RWPE2 (cell line): ENCODE results near the gene ASIC3.

ENCODE experiments used
- ATAC-seq: fragments of 200-7000 bp; cut with Tn5 transposase; 3 replicates; pipeline ENCODE4 v1.9.1; 2021; ENCODE audit warnings: low read depth
- DNase-seq: peaks from one replicate; pipeline ENCODE4 v3.0.0-alpha.2; 2020; ENCODE audit warnings: low spot score
- H3K27ac ChIP-seq: fragments of 450-650 bp; 2 replicates; pipeline ENCODE4 v1.5.1; 2017; ENCODE audit warnings: mild to moderate bottlenecking; ENCODE audit not compliant: poor library complexity, severe bottlenecking
- H3K27me3 ChIP-seq: fragments of 250-450 bp; sonication (Bioruptor Pico); 2 replicates; pipeline ENCODE4 v1.5.1; 2021; ENCODE audit warnings: mild to moderate bottlenecking, moderate library complexity; ENCODE audit not compliant: insufficient read depth, poor library complexity, severe bottlenecking
- H3K36me3 ChIP-seq: fragments of 250-450 bp; sonication (Bioruptor Pico); 2 replicates; pipeline ENCODE4 v1.5.1; 2020; ENCODE audit warnings: low read depth, mild to moderate bottlenecking, moderate library complexity
- H3K4me1 ChIP-seq: fragments of 250-450 bp; sonication (Bioruptor Pico); 2 replicates; pipeline ENCODE4 v1.5.1; 2021; ENCODE audit warnings: mild to moderate bottlenecking, moderate library complexity; ENCODE audit not compliant: insufficient read depth, poor library complexity, severe bottlenecking
- H3K4me3 ChIP-seq: fragments of 250-450 bp; sonication (Bioruptor Pico); 2 replicates; pipeline ENCODE4 v1.5.1; 2021; ENCODE audit warnings: mild to moderate bottlenecking, moderate library complexity; ENCODE audit not compliant: severe bottlenecking
- H3K9me3 ChIP-seq: fragments of 250-450 bp; sonication (Bioruptor Pico); 2 replicates; pipeline ENCODE4 v1.5.1; 2021; ENCODE audit warnings: mild to moderate bottlenecking, moderate library complexity; ENCODE audit not compliant: severe bottlenecking
- TF ChIP-seq, protein P1 (sequence below): fragments of 450-650 bp; IDR thresholded peaks from one replicate; pipeline ENCODE4 v1.5.1; 2017; ENCODE audit warnings: mild to moderate bottlenecking, moderate library complexity; ENCODE audit not compliant: poor library complexity, severe bottlenecking

ASIC3 gene

DNA sequence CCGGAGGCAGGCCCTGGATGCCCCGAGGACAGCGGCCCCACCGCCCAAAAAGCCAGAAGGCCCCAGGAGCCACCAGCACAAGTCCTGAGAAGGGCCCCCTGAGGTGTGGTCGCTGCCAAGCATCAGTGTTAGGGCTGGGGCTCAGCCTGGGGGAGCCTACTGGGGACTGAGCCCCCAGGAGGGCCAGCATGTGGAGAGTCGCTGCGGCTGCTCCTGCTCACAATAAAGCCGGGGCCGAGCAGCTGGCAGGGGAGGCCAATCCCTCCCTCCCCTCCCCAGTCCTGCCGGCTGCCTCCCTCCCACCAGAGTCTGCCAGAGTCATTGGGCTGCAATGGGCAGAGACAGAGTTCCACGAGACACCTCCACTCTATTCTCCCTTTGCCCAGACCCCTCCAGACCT, 3.1 kb upstream of the ASIC3 start:
- Histone ChIP-seq H3K27ac (no peak overlapping the region), H3K27me3 (no peaks in the 10 kb centered on the region), H3K36me3 (no peaks in the 10 kb centered on the region), H3K9me3 (no peaks in the 10 kb centered on the region), H3K4me1 (no peaks in the 10 kb centered on the region), H3K4me3 (no peak overlapping the region)
- no peak for ATAC-seq
- DNase-seq, result no peak
- TF ChIP-seq, protein P1, sequence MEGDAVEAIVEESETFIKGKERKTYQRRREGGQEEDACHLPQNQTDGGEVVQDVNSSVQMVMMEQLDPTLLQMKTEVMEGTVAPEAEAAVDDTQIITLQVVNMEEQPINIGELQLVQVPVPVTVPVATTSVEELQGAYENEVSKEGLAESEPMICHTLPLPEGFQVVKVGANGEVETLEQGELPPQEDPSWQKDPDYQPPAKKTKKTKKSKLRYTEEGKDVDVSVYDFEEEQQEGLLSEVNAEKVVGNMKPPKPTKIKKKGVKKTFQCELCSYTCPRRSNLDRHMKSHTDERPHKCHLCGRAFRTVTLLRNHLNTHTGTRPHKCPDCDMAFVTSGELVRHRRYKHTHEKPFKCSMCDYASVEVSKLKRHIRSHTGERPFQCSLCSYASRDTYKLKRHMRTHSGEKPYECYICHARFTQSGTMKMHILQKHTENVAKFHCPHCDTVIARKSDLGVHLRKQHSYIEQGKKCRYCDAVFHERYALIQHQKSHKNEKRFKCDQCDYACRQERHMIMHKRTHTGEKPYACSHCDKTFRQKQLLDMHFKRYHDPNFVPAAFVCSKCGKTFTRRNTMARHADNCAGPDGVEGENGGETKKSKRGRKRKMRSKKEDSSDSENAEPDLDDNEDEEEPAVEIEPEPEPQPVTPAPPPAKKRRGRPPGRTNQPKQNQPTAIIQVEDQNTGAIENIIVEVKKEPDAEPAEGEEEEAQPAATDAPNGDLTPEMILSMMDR, result no peak

DNA sequence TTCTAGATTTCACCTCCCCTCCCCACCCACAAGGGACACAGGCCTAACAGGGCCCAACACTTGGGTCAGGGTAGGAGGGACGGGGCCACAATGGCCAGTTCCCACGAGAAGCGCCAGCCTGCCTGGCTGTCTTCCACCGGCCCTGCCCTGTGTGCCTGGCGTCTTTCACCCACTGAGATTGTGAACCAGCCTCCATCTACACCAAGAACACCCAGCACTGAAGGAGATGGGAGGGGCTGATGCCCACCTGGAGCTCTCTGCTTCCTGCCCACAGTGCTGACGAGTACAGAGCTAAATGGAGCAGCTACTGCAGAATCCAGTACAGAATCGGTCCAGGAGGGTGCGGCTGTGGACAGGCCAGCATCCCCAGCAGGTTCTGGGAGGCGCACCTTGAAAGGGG, 2.4 kb upstream of the ASIC3 start:
- Histone ChIP-seq H3K27ac (no peak overlapping the region), H3K4me1 (no peaks in the 10 kb centered on the region), H3K4me3 (no peak overlapping the region)

DNA sequence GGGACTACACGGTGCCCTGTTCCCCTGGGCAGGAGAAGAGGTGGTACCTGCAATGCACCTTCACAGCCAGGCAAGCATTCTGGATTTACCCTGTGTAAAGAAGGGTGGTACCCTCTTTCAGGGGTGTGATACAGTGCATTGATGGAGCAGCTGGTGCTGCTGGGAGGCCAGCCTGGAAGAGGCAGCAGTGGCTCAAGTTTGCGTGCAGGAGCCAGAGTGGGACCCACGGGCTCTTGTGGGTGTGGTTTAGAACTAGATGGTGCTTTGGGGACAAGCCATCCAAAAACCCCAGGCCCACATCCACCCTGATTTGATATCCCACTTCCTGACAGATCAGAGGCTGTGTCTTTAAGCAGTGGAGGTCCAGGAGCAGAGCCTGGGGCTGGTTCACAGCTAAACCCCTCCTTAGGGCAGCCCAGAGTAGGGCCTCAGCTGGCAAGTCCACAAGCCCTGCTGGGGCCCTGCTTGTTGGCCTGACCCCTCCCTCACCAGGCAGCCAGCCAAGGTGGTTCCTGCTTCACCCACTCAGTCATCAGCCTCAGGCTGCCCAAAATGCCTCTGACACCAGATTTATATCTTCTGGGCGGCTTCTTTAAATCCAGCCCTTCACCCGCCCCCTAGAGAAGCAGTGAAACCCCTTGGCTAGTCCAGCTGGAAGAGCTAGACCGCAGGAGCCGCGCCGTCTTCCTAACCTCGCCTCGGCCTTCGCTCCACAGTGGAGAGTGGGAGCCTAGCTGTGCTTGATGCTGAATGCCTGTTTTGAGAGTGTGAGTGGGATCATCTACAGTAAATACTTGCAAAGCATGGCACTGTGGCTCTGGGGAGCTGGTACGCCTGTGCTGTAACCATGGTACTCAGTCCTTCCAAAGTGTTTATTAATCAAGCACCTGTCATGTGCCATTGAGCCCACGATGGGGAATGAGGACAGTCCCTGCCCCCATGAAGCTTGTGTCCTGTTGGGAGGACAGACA, 1.4 kb upstream of the ASIC3 start:
- no peak for DNase-seq

More for the DNA sequence above, 2.4 kb upstream of the ASIC3 start:
- TF ChIP-seq, protein P1, result no peak
- Histone ChIP-seq H3K36me3 (no peaks in the 10 kb centered on the region), H3K27me3 (peaks cover 6% of the 10 kb centered on the region), H3K9me3 (no peaks in the 10 kb centered on the region)
- ATAC-seq, result no peak
- DNase-seq, result no peak

DNA sequence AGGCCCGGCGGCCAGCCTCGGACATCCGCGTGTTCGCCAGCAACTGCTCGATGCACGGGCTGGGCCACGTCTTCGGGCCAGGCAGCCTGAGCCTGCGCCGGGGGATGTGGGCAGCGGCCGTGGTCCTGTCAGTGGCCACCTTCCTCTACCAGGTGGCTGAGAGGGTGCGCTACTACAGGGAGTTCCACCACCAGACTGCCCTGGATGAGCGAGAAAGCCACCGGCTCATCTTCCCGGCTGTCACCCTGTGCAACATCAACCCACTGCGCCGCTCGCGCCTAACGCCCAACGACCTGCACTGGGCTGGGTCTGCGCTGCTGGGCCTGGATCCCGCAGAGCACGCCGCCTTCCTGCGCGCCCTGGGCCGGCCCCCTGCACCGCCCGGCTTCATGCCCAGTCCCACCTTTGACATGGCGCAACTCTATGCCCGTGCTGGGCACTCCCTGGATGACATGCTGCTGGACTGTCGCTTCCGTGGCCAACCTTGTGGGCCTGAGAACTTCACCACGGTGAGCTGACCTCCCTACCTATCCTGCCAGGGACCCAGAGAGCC, 656 bp downstream of the ASIC3 start:
- Histone ChIP-seq H3K36me3 (no peaks in the 10 kb centered on the region), H3K4me1 (no peaks in the 10 kb centered on the region), H3K27me3 (peaks cover 6% of the 10 kb centered on the region), H3K4me3 (no peak overlapping the region), H3K27ac (no peak overlapping the region), H3K9me3 (no peaks in the 10 kb centered on the region)
- DNase-seq, result no peak
- TF ChIP-seq, protein P1, result no peak
- ATAC-seq, result no peak

More for the DNA sequence above, 1.4 kb upstream of the ASIC3 start:
- peak; percentile 33 for ATAC-seq
- TF ChIP-seq, protein P1, result no peak
- no peaks in the 10 kb centered on the region for H3K4me1 ChIP-seq
- no peak overlapping the region for H3K27ac ChIP-seq
- H3K36me3 ChIP-seq, result no peaks in the 10 kb centered on the region
- peaks cover 6% of the 10 kb centered on the region for H3K27me3 ChIP-seq
- no peaks in the 10 kb centered on the region for H3K9me3 ChIP-seq
- H3K4me3 ChIP-seq, result no peak overlapping the region
